Measurements from ENCODE around the gene BRPF1.

- TF ChIP-seq ZNF24 (IDR thresholded peaks at IDR 0.05) (no peak), CHD4 (IDR thresholded peaks at IDR 0.05) (no peak), PAX8 (IDR thresholded peaks at IDR 0.05) (no peak), JUND (IDR thresholded peaks at IDR 0.05; ENCODE audit: low read depth, low read length) (no peak), EZH2 (IDR thresholded peaks at IDR 0.05; ENCODE audit: borderline replicate concordance, control insufficient read depth, low read depth, low read length) (no peak), HDAC2 (IDR thresholded peaks at IDR 0.05) (no peak), POLR2AphosphoS5 (IDR thresholded peaks at IDR 0.05; ENCODE audit: low read length) (no peak), ATF7 (IDR thresholded peaks at IDR 0.05; ENCODE audit: low read depth) (no peak), ESRRA (IDR thresholded peaks at IDR 0.05; ENCODE audit: low read length) (no peak), EP300 (IDR thresholded peaks at IDR 0.05; ENCODE audit: borderline replicate concordance in 1 of 2, control insufficient read depth in 1 of 2, low read depth in 2 of 2, low read length in 2 of 2) (no peak), CREM (IDR thresholded peaks at IDR 0.05; ENCODE audit: low read depth) (no peak), KAT2A (conservative IDR thresholded peaks at IDR 0.05; ENCODE audit: control insufficient read depth, low read depth, low read length) (no peak), TBL1XR1 (IDR thresholded peaks at IDR 0.05; ENCODE audit: low read depth, low read length) (no peak)
- TF ChIP-seq, protein P1, sequence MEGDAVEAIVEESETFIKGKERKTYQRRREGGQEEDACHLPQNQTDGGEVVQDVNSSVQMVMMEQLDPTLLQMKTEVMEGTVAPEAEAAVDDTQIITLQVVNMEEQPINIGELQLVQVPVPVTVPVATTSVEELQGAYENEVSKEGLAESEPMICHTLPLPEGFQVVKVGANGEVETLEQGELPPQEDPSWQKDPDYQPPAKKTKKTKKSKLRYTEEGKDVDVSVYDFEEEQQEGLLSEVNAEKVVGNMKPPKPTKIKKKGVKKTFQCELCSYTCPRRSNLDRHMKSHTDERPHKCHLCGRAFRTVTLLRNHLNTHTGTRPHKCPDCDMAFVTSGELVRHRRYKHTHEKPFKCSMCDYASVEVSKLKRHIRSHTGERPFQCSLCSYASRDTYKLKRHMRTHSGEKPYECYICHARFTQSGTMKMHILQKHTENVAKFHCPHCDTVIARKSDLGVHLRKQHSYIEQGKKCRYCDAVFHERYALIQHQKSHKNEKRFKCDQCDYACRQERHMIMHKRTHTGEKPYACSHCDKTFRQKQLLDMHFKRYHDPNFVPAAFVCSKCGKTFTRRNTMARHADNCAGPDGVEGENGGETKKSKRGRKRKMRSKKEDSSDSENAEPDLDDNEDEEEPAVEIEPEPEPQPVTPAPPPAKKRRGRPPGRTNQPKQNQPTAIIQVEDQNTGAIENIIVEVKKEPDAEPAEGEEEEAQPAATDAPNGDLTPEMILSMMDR (IDR thresholded peaks at IDR 0.05 in 2 of 3, conservative IDR thresholded peaks at IDR 0.05 in 1 of 3; ENCODE audit: control insufficient read depth in 2 of 3, extremely low read depth in 1 of 3, insufficient read depth in 1 of 3, low read depth in 3 of 3, low read length in 3 of 3) = no peak
These were observed 13.4 kb upstream of the BRPF1 start for GRCh38 chr3:9718118-9718517.

Measured in GM12878 (cell line).